Articular chondrocyte of knee joint (primary cell): ENCODE data around the gene RBM17. TPM values are rescaled to one million over a fixed set of nuclear protein-coding genes. Genes with fewer than 3 reads are reported as not detected.

Experiments
- small RNA-seq: library from RNA; depleted of rRNA; stranded (forward); fragments of <200 nt; gene quantifications from one replicate; pipeline ENCODE3, GENCODE V24; 2012
- total RNA-seq: library from RNA; depleted of rRNA; stranded (reverse); fragments of >200 nt; gene quantifications from 2 replicates; pipeline ENCODE4 v1.2.3, GENCODE V29; 2012

RBM17 gene, protein sequence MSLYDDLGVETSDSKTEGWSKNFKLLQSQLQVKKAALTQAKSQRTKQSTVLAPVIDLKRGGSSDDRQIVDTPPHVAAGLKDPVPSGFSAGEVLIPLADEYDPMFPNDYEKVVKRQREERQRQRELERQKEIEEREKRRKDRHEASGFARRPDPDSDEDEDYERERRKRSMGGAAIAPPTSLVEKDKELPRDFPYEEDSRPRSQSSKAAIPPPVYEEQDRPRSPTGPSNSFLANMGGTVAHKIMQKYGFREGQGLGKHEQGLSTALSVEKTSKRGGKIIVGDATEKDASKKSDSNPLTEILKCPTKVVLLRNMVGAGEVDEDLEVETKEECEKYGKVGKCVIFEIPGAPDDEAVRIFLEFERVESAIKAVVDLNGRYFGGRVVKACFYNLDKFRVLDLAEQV
- total RNA-seq: 35.0 and 41.0 TPM in 2 replicates

DNA sequence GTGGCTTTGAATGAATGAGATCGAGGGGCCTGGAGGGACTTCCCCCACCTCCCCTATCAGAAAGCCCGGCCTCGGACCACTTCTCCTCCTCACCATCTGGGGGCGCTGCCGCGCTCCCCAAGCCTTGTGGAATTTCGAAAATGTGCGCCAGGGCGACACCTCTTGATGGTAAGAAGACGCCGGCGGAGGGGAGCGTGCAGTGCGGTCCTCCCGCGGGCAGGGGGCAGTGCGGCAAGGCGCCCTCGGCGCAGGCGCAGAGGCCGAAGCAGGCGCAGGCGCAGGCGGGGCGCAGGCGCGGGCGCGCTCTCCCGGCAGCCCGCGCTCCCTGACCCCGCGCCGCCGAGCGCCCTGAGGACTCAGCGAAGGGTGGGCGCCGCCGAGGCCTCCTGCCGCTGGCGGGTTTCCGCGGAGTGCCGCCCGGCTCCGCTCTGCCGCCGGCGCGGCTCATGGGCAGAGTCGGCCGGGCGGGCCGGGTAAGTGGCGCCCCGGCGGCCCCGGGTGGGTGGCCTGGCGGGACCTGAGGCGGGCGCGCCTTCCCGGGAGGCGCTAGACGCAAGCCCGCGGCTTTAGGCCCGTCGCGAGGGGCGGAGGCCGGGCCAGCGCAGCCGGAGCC, at the start of gene RBM17:
TSS of gene RBM17 (plus strand) at position 314 of the 613 bp plus-strand sequence. CDS start 8,032 bp downstream, outside the sequence.

DNA sequence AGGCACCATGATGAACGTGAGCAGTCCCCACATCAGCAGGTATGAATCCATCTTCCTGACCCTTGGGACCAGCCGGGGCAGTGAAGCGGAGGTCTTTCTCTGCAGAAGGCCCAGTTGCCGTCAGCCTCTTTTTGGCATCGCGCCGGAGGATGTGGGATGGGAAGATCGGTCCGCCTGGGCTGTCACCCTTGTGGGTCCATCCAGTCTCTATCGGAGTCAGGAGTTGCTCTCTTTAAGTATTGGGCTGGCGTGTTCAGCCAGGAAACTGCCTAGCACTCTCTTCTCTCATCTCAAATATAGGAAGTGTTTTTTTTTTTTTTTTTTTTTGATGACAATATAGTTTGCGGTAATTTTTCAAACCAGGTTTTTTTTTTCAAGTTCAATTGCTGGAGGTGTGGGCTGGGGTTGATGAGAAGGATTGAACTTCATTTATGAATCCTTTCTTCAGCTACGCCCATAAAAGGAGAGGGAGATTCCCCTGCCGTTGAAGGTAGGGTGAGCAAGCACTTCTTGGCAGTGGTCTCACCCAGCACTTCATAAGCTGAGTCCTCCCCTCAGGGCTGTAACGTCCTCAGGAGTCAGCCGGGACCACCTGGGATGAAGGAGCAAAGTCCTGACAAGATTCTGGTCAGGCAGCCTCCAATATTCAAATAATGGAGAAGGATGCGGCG, 26.6 kb upstream of the RBM17 start, which contains the start of gene IL2RA:
TSS of gene IL2RA (minus strand) at position 267 of the 671 bp plus-strand sequence. CDS start at position 51, 216 bp downstream.

Small RNA genes within 50 kb of the gene (small RNA-seq; reads per million reads assigned to genes)
- not detected for gene MIR3155A

Other genes starting within 250 kb of the RBM17 start
- gene ANKRD16, start 199.1 kb upstream of the RBM17 start, total RNA-seq: 6.2 and 8.8 TPM in 2 replicates
- gene FBH1, start 198.8 kb upstream of the RBM17 start, total RNA-seq: 72.2 and 81.1 TPM in 2 replicates
- 3.3 and 4.6 TPM in 2 replicates for gene IL15RA, start 111.5 kb upstream of the RBM17 start, total RNA-seq
- not detected in 2 replicates for gene IL2RA, start 26.7 kb upstream of the RBM17 start, total RNA-seq
- 34.2 and 42.5 TPM in 2 replicates for gene PFKFB3, start 113.9 kb downstream of the RBM17 start, total RNA-seq